Adrenal gland (tissue), 5 donors: ENCODE results near the gene TTC5.

Experiments
- POLR2A ChIP-seq, 2 donors: fragments of 450-650 bp; IDR thresholded peaks; one replicate each; pipeline ENCODE4 v1.6.1; 2017; ENCODE audit warnings: antibody characterized with exemption in 2 of 2, mild to moderate bottlenecking in 2 of 2, moderate library complexity in 1 of 2
- TF ChIP-seq, protein P1 (sequence below), 6 experiments: fragments of 450-650 bp in 4 of 6; fragments of 200-600 bp in 2 of 6; sonication (generic) in 1 of 6; IDR thresholded peaks; 1 replicate in 5 of 6; 2 replicates in 1 of 6; pipeline versions ENCODE4 v1.5.1 to v1.8.0; 2016 to 2021; ENCODE audit warnings: antibody characterized with exemption in 6 of 6, mild to moderate bottlenecking in 2 of 6, moderate library complexity in 1 of 6
- donor health status: DM: no; HTN: no; CAD: no.

GRCh38 chr14:20350860-20351259 lies 45.1 kb upstream of the TTC5 start:
- TF ChIP-seq, protein P1, sequence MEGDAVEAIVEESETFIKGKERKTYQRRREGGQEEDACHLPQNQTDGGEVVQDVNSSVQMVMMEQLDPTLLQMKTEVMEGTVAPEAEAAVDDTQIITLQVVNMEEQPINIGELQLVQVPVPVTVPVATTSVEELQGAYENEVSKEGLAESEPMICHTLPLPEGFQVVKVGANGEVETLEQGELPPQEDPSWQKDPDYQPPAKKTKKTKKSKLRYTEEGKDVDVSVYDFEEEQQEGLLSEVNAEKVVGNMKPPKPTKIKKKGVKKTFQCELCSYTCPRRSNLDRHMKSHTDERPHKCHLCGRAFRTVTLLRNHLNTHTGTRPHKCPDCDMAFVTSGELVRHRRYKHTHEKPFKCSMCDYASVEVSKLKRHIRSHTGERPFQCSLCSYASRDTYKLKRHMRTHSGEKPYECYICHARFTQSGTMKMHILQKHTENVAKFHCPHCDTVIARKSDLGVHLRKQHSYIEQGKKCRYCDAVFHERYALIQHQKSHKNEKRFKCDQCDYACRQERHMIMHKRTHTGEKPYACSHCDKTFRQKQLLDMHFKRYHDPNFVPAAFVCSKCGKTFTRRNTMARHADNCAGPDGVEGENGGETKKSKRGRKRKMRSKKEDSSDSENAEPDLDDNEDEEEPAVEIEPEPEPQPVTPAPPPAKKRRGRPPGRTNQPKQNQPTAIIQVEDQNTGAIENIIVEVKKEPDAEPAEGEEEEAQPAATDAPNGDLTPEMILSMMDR (IDR thresholded peaks at IDR 0.05): peak in 5 of 6 experiments; percentile 13 to 29 (median 22)
- no peak for TF ChIP-seq POLR2A (IDR thresholded peaks at IDR 0.05)
